ENCODE measurements around the gene GRIA4. TPM values are rescaled to one million over a fixed set of nuclear protein-coding genes. Genes with fewer than 3 reads are reported as not detected.
A peak's percentile ranks its signal among the peaks of the same experiment; 100 is the strongest.

Gene GRIA4
- polyA plus RNA-seq, 1 donor, result 0.75 TPM

DNA sequence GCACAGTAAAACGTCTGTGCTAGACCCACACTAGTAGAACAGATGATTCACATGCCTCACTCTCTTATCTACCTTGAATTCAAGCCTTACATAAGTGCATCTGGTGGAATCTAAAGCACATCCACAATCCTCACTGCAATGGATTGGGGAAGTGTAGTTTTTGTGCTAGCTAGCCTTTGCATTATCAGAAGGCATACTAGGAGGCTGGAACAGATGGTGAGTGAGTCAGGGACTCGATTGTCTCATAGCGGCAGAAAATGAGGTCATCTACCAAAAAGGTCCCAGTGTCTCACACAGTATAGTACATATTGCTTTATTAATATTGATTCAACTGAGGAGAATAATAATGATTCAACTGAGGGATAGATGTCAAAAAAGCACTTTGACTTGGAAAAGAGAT lies 402.9 kb downstream of the GRIA4 start:
- no peak for DNase-seq

- DNase-seq, result no peak
These were observed 404.2 kb downstream of the GRIA4 start for GRCh38 chr11:106014035-106014434.

DNA sequence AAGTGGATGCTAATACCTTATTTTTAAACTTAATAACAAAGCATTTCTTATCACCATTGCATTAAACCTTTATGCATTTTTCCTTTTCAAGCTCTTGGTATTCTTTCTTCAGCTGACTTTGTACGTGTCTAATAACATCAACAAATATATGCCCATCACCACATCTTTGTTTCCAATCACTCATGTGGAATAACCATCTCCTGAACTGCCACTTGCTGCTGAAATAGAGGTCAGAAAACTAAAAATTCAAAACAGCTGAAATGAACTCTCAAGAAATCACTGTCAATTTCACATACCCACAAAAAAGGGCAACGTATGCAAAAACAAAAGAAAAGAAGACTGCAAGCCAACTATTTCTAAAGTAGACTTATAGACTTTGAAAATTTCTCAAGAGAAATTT lies 404.7 kb downstream of the GRIA4 start:
- no peak for DNase-seq

DNA sequence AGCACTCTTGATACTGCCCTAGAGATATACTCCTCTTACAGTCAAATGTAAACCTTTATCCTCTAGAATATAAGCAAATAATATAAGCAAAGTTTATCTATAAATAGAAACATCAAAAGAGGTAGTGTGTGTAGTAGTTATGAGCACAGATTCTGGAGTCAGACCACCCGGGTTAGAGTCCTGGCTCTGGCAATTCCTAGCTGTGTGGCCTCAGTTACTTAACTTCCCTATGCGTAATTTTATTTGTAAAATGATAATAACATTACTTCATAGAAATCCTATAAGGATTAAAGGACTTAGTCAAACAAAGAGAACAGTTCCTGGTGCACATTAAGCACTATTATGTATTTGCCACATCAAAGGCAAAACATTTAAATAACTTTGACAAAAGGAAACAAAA lies 405.2 kb downstream of the GRIA4 start:
- no peak for DNase-seq

DNA sequence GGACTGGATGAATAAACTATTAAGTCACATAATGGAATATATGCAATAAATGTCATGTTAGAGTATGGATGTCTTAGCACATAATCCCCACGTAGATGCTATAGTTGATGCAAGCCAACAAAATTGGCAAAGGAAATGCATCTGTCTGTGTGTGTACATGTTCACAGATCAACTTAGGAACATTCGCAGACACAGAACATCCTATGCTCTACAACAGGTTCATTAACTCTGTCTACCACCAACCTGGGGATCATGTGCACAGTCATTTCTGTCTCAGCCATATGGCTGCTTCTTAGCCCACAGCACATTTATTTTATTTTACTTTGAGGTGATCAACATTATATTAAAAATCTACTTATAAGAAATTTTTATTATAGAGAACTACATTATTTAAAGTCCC lies 407.2 kb downstream of the GRIA4 start:
- DNase-seq, result no peak

GRCh38 chr11:106021181-106021966 lies 411.5 kb downstream of the GRIA4 start:
- DNase-seq, result no peak

DNA sequence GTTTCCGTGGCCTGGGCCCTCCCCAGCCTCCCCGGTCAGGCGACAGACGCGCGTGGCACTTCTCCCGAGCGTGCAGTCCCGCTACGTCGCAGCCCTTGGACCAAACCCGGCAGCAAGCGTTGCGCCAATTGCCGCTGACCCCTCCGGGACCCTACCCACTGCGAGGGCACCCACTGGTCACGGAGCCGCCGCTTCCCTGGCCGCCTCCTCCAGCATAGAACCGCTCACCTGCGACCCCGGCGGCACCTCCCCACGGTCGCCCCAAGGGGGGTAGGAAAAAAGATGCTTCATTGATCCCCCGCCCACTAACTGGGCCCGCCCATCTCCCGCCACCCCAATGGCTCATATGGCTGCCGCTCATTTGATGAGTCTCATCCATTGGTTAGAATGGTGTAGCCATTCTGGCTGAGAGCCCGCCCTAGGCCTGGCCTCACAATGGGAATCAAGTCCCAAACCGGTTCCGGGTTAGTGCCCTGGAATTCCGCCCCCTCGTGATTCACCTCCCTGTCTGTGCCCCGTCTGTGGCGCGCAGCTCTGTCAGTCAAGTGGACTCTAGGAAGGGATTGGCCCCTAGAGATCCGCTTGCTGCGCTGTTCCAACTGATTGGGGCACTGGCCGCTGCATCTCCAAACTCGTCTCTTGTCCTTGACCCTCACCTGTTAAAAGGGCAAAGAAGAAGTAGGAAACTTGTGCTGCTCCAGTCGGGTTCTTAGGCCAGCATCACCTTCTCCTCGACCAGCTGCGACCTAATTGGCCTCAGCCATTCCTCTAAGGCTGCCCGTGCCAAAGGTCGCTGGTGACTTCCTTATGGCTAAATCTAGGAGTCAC lies 412.3 kb downstream of the GRIA4 start, which contains the start of gene MSANTD4:
Gene MSANTD4, minus strand, starts transcription at position 274 of the 828 bp plus-strand sequence. CDS start 11,323 bp downstream, outside the sequence.
- DNase-seq, result peak; percentile 99

DNA sequence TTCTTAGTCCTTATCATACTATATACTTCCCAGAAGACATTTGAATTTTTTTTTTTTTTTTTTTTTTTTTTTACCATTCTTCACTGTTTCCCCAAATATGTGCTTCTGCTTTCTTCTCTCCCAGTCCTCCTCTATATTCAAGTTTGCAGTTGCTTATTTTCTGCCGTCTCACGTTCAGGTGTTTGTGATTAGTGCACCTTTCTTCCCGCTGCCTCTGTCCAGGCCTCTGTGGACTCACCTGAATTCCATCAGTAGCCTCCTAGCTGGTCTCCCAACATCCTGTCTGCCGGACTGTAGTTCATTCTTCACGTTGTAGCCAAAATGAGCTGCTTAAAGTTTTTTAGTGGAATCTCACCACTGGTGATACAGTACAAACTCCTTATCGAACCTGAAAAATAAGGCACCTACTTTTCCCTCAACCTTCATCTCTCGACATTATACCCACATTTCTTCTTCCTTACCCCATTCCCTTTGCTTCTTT lies 413.0 kb downstream of the GRIA4 start:
- DNase-seq, result no peak

DNA sequence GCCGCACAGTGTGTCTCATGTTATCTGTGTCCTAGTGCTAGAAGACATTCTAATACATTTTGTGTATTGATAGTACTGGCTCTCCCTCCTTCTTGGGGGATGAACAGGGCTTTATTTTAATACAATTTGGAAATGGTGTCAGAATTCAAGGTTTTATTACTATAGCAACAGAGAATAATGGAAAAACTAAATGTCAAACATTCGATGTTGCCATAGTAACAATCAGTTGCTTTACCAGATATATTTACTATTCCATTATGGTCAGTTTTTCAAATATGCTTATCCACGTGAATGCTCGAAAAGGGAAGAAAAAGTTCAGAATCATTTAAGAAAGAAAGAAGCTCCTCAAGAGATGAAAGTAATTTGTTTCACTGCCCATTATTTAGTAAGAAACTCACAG lies 420.7 kb downstream of the GRIA4 start:
- DNase-seq, result no peak

DNA sequence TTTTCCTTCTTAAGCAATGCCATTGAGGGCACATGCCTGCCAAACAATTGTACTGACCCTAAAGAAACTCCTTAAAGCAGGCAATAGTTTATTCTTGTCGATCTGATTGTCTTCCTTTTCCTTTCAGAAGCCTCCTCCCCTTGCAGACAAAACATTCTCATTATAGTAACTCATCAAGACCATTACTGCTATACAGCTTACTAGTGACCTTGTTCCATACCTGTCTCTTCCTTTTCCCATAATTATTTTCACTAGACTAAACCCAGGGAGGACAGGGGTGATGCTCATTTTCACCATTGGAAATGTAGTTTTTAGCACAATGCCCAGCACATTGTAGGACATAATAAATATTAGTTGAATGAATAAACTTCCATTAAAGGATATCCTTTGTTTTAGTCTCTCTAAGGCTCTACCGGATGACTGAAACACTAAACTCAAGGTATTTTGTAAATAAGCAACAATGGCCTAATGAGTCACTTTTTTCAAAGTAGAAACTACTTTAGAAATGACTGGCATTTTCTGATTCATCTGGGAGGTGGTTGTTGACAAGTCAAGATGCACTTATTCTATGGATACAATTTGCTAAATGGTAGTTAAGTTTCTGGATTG lies 421.4 kb downstream of the GRIA4 start:
- no peak for DNase-seq
